HEK293 (cell line): ENCODE results near the gene UFD1.

ENCODE experiments used
- CTCF ChIP-seq: fragments of 450-650 bp; formaldehyde crosslinking; IDR thresholded peaks from 2 replicates; pipeline ENCODE4 v1.5.1; 2016; ENCODE audit warnings: missing biosample characterization, missing genetic modification characterization
- GLIS1 ChIP-seq: fragments of 450-650 bp; formaldehyde crosslinking; IDR thresholded peaks from 2 replicates; pipeline ENCODE4 v1.5.1; 2016; ENCODE audit warnings: missing biosample characterization, missing genetic modification characterization
- PATZ1 ChIP-seq: fragments of 450-650 bp; formaldehyde crosslinking; IDR thresholded peaks from 2 replicates; pipeline ENCODE4 v1.5.1; 2016; ENCODE audit warnings: missing biosample characterization, missing genetic modification characterization
- ZBTB17 ChIP-seq: fragments of 450-650 bp; formaldehyde crosslinking; IDR thresholded peaks from 2 replicates; pipeline ENCODE4 v1.5.1; 2016; ENCODE audit warnings: missing biosample characterization, missing genetic modification characterization
- ZBTB20 ChIP-seq: fragments of 450-650 bp; formaldehyde crosslinking; IDR thresholded peaks from 2 replicates; pipeline ENCODE4 v1.5.1; 2016; ENCODE audit warnings: missing biosample characterization, missing genetic modification characterization
- ZNF280C ChIP-seq: fragments of 450-650 bp; formaldehyde crosslinking; IDR thresholded peaks from 2 replicates; pipeline ENCODE4 v1.5.1; 2016; ENCODE audit warnings: missing biosample characterization, missing genetic modification characterization
- ZNF292 ChIP-seq: fragments of 450-650 bp; formaldehyde crosslinking; IDR thresholded peaks from 2 replicates; pipeline ENCODE4 v1.5.1; 2016; ENCODE audit warnings: low read depth, missing biosample characterization, missing genetic modification characterization, borderline replicate concordance

- TF ChIP-seq ZBTB20 (no peak), CTCF (no peak), PATZ1 (no peak), ZNF292 (tag by site-specific recombination) (no peak), ZNF280C (tag by site-specific recombination) (no peak), GLIS1 (tag by site-specific recombination) (no peak), ZBTB17 (tag by site-specific recombination) (no peak)
Measured at GRCh38 chr22:19440411-19441195, 38.4 kb downstream of the UFD1 start.
